Measurements from ENCODE around the gene ELOVL1.
"Not testable (repeated sequence)": the region's sequence is repeated elsewhere in the genome, so short reads cannot be mapped to it uniquely, and the experiment has no call there.

The ELOVL1 gene

GRCh38 chr1:43376723-43377235 is 9.0 kb upstream of the ELOVL1 start:
- H3K9ac ChIP-seq, result no peak overlapping the region
- no peak overlapping the region for H3K27ac ChIP-seq

DNA sequence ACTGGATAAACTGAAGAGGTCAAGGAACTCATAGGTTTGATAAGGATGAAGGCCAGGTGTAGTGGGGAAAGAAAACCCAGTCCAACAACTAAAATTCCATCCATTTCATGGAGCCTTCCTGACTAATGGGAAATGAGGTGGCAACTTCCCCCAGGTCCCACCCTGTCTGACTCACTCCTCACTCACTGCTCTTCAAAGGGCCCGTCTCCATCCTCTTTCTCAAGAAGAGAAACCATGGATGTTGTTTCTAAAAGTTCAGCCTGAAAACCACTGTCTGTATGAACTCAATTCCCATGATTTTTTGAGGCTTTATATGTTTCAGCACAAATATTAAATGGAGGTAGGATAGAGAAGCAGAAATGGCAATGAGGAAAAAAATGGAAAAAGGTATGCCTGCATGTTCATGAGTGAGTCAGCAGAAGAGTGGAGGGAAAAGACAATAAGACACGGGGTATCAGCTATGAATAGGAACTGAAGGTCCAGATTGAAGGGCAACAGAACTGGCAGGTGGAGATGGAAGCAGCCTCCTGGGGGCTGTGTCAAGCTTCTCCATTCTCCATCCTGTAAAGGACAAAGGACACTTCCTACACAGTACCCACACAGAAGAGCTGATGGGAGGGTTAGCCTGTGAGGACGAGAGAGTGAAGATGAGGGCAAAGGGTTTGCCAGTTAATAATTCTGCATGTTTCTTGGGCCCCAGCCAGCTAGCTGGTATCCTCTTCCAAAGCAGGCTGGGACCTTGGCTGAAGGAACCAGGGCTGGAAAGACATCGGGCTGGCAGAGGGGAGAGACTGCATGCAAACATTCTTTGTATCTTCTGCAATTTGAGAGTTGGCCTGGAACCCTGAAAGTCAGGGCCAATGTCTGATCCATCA is 5.5 kb upstream of the ELOVL1 start:
- H3K36me3 ChIP-seq (ENCODE audit: control insufficient read depth, insufficient read depth, low read length), result no peaks in the 10 kb centered on the region
- peak overlapping the region; percentile 36 for H3K27ac ChIP-seq
- TF ChIP-seq, protein P1, sequence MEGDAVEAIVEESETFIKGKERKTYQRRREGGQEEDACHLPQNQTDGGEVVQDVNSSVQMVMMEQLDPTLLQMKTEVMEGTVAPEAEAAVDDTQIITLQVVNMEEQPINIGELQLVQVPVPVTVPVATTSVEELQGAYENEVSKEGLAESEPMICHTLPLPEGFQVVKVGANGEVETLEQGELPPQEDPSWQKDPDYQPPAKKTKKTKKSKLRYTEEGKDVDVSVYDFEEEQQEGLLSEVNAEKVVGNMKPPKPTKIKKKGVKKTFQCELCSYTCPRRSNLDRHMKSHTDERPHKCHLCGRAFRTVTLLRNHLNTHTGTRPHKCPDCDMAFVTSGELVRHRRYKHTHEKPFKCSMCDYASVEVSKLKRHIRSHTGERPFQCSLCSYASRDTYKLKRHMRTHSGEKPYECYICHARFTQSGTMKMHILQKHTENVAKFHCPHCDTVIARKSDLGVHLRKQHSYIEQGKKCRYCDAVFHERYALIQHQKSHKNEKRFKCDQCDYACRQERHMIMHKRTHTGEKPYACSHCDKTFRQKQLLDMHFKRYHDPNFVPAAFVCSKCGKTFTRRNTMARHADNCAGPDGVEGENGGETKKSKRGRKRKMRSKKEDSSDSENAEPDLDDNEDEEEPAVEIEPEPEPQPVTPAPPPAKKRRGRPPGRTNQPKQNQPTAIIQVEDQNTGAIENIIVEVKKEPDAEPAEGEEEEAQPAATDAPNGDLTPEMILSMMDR (IDR thresholded peaks at IDR 0.05), result no peak
- H3K9ac ChIP-seq, result no peak overlapping the region
- peaks cover 2% of the 10 kb centered on the region for H3K79me2 ChIP-seq
- H3K4me3 ChIP-seq (ENCODE audit: low read depth, low read length), result no peak overlapping the region
- H3K4me2 ChIP-seq (ENCODE audit: low read length), result no peak overlapping the region
- no peaks in the 10 kb centered on the region for H3K9me3 ChIP-seq (ENCODE audit: control insufficient read depth, low read length)
- no peaks in the 10 kb centered on the region for H3K27me3 ChIP-seq (ENCODE audit: control insufficient read depth, insufficient read depth, low read length)
- no peak overlapping the region for H2AFZ ChIP-seq
- H3K4me1 ChIP-seq, result peaks cover 3% of the 10 kb centered on the region

More at GRCh38 chr1:43376723-43377235, 9.0 kb upstream of the ELOVL1 start:
- Histone ChIP-seq H3K79me2 (peaks cover 2% of the 10 kb centered on the region), H3K4me3 (ENCODE audit: low read depth, low read length) (no peak overlapping the region), H3K4me1 (no peaks in the 10 kb centered on the region), H3K36me3 (ENCODE audit: control insufficient read depth, insufficient read depth, low read length) (no peaks in the 10 kb centered on the region), H3K9me3 (ENCODE audit: control insufficient read depth, low read length) (no peaks in the 10 kb centered on the region), H2AFZ (no peak overlapping the region), H3K4me2 (ENCODE audit: low read length) (no peak overlapping the region), H3K27me3 (ENCODE audit: control insufficient read depth, insufficient read depth, low read length) (no peaks in the 10 kb centered on the region)
- TF ChIP-seq, protein P1 (IDR thresholded peaks at IDR 0.05), result no peak

DNA sequence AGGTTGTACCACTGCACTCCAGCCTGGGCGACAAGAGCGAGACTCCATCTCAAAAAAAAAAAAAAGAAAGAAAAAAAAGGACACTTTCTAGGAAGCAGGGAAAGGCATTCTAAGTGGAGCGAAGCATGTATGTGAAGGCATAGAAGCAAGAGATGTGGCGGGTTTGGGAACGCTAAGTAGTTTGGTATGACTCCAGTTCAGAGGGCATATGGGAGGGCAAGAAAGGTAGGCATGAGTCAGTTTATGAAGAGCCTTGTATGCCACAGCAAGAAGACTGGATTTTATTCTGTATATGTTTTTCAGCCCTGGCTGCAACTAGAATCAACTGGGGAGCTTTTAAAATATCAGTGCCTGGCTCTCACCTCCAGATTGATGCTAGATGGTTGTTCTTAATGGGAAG is 4.4 kb upstream of the ELOVL1 start:
- Histone ChIP-seq H3K4me1 (peaks cover 3% of the 10 kb centered on the region), H3K79me2 (peaks cover 2% of the 10 kb centered on the region), H3K9me3 (ENCODE audit: control insufficient read depth, low read length) (no peaks in the 10 kb centered on the region), H3K27ac (no peak overlapping the region), H3K27me3 (ENCODE audit: control insufficient read depth, insufficient read depth, low read length) (no peaks in the 10 kb centered on the region), H2AFZ (no peak overlapping the region), H3K4me3 (ENCODE audit: low read depth, low read length) (no peak overlapping the region), H3K4me2 (ENCODE audit: low read length) (no peak overlapping the region), H3K9ac (no peak overlapping the region), H3K36me3 (ENCODE audit: control insufficient read depth, insufficient read depth, low read length) (no peaks in the 10 kb centered on the region)
- TF ChIP-seq, protein P1 (IDR thresholded peaks at IDR 0.05), result no peak

- Histone ChIP-seq H3K79me2 (no peaks in the 10 kb centered on the region), H3K27ac (no peak overlapping the region), H3K4me1 (peaks cover 3% of the 10 kb centered on the region), H3K4me2 (ENCODE audit: low read length) (no peak overlapping the region), H3K27me3 (ENCODE audit: control insufficient read depth, insufficient read depth, low read length) (no peaks in the 10 kb centered on the region), H3K9me3 (ENCODE audit: control insufficient read depth, low read length) (no peaks in the 10 kb centered on the region), H3K9ac (no peak overlapping the region), H3K36me3 (ENCODE audit: control insufficient read depth, insufficient read depth, low read length) (no peaks in the 10 kb centered on the region), H2AFZ (no peak overlapping the region), H3K4me3 (ENCODE audit: low read depth, low read length) (no peak overlapping the region)
- TF ChIP-seq, protein P1 (IDR thresholded peaks at IDR 0.05), result no peak
Measured at GRCh38 chr1:43370564-43370963, 2.8 kb upstream of the ELOVL1 start.

- H3K4me3 ChIP-seq (ENCODE audit: low read depth, low read length), result not testable (repeated sequence)
Measured at GRCh38 chr1:43369779-43370178, 2.0 kb upstream of the ELOVL1 start.

More at GRCh38 chr1:43369779-43370178, 2.0 kb upstream of the ELOVL1 start:
- not testable (repeated sequence) for H3K36me3 ChIP-seq (ENCODE audit: control insufficient read depth, insufficient read depth, low read length); H3K4me2 ChIP-seq (ENCODE audit: low read length); H2AFZ ChIP-seq; H3K9me3 ChIP-seq (ENCODE audit: control insufficient read depth, low read length); H3K27me3 ChIP-seq (ENCODE audit: control insufficient read depth, insufficient read depth, low read length); H3K79me2 ChIP-seq; H3K9ac ChIP-seq; H3K4me1 ChIP-seq; H3K27ac ChIP-seq
